Measurements from ENCODE around the gene CCNY. TPM values are rescaled to one million over a fixed set of nuclear protein-coding genes. Genes with fewer than 3 reads are reported as not detected.
A peak's percentile ranks its signal among the peaks of the same experiment; 100 is the strongest.

Gene CCNY
- total RNA-seq, 2 experiments from 2014 or later, result 42.2 to 48.8 TPM

GRCh38 chr10:35598379-35598778, 262.1 kb downstream of the CCNY start:
- DNase-seq, result no peak
- intact Hi-C loops (cut with micrococcal nuclease), result no loop called here
- Mint-ChIP-seq H3K4me3 (no peak overlapping the region), H3K9me3 (no peaks in the 10 kb centered on the region), H3K27ac (no peak overlapping the region), H3K36me3 (ENCODE audit: low read depth) (no peaks in the 10 kb centered on the region), H3K4me1 (ENCODE audit: low read depth) (no peaks in the 10 kb centered on the region), H3K27me3 (peaks cover 6% of the 10 kb centered on the region)
- TF ChIP-seq CTCF (IDR thresholded peaks at IDR 0.05), result no peak
- ATAC-seq, result no peak
- ChIA-PET CTCF (no interaction called here), POLR2A (no interaction called here)

GRCh38 chr10:35600193-35600592, 263.9 kb downstream of the CCNY start:
- TF ChIP-seq CTCF (IDR thresholded peaks at IDR 0.05), result no peak
- POLR2A ChIA-PET, result no interaction called here
- H3K9me3 Mint-ChIP-seq, result no peaks in the 10 kb centered on the region
- no peak overlapping the region for H3K27ac Mint-ChIP-seq
- CTCF ChIA-PET, result no interaction called here
- ATAC-seq, result no peak
- H3K4me3 Mint-ChIP-seq, result no peak overlapping the region
- no peak for DNase-seq
- intact Hi-C loops (cut with micrococcal nuclease), result no loop called here
- H3K36me3 Mint-ChIP-seq (ENCODE audit: low read depth), result no peaks in the 10 kb centered on the region
- H3K27me3 Mint-ChIP-seq, result peaks cover 20% of the 10 kb centered on the region
- no peaks in the 10 kb centered on the region for H3K4me1 Mint-ChIP-seq (ENCODE audit: low read depth)

- no peaks in the 10 kb centered on the region for H3K36me3 Mint-ChIP-seq (ENCODE audit: low read depth)
- H3K4me1 Mint-ChIP-seq (ENCODE audit: low read depth), result peaks cover 5% of the 10 kb centered on the region
- no peak for DNase-seq
- H3K4me3 Mint-ChIP-seq, result no peak within 1 kb of the TSS
- peaks cover 5% of the 10 kb centered on the region for H3K9me3 Mint-ChIP-seq
- ChIA-PET CTCF (interaction anchor here (1.4 kb wide), 1 partner anchor 32 kb away, joined by 3 read pairs; no protein-coding TSS in a partner anchor), POLR2A (no interaction called here)
- intact Hi-C loops (cut with micrococcal nuclease), result no loop called here
- H3K27me3 Mint-ChIP-seq, result peaks cover 46% of the 10 kb centered on the region
- TF ChIP-seq CTCF (IDR thresholded peaks at IDR 0.05), result no peak
- ATAC-seq, result no peak
- H3K27ac Mint-ChIP-seq, result no peak within 1 kb of the TSS
These were observed 268.9 kb downstream of the CCNY start, which contains the start of gene GJD4 for GRCh38 chr10:35605191-35605590. Gene GJD4 (plus strand): TSS chr10:35605341. CDS start chr10:35605568, 227 bp downstream.

GRCh38 chr10:35606430-35606829, 270.1 kb downstream of the CCNY start:
- CTCF ChIA-PET, result interaction anchor here (1.3 to 1.4 kb wide), 2 partner anchors 31 to 43 kb away, joined by 3 to 4 read pairs; no protein-coding TSS in a partner anchor
- H3K36me3 Mint-ChIP-seq (ENCODE audit: low read depth), result no peaks in the 10 kb centered on the region
- H3K27me3 Mint-ChIP-seq, result peaks cover 48% of the 10 kb centered on the region
- H3K4me1 Mint-ChIP-seq (ENCODE audit: low read depth), result peaks cover 5% of the 10 kb centered on the region
- peaks cover 5% of the 10 kb centered on the region for H3K9me3 Mint-ChIP-seq
- intact Hi-C loops (cut with micrococcal nuclease), result no loop called here
- POLR2A ChIA-PET, result no interaction called here
- DNase-seq, result no peak
- TF ChIP-seq CTCF (IDR thresholded peaks at IDR 0.05), result no peak
- no peak overlapping the region for H3K4me3 Mint-ChIP-seq
- no peak for ATAC-seq
- H3K27ac Mint-ChIP-seq, result no peak overlapping the region

- CTCF ChIA-PET, result no interaction called here
- no peak for TF ChIP-seq CTCF (IDR thresholded peaks at IDR 0.05)
- H3K36me3 Mint-ChIP-seq (ENCODE audit: low read depth), result no peaks in the 10 kb centered on the region
- peak; percentile 27 for ATAC-seq
- H3K27me3 Mint-ChIP-seq, result peaks cover 48% of the 10 kb centered on the region
- DNase-seq, result peak; percentile 19
- no peak overlapping the region for H3K27ac Mint-ChIP-seq
- peaks cover 5% of the 10 kb centered on the region for H3K4me1 Mint-ChIP-seq (ENCODE audit: low read depth)
- peak overlapping the region; percentile 34 for H3K4me3 Mint-ChIP-seq
- intact Hi-C loops (cut with micrococcal nuclease), result no loop called here
- H3K9me3 Mint-ChIP-seq, result peaks cover 5% of the 10 kb centered on the region
- POLR2A ChIA-PET, result no interaction called here
These were observed 271.4 kb downstream of the CCNY start for GRCh38 chr10:35607475-35608327.

Data from activated CD8-positive, alpha-beta T cell treated with anti-CD3 and anti-CD28 coated beads for 36 hours (primary cell).